ENCODE measurements around the gene ACVRL1. TPM values are rescaled to one million over a fixed set of nuclear protein-coding genes. Genes with fewer than 3 reads are reported as not detected.
A peak's percentile ranks its signal among the peaks of the same experiment; 100 is the strongest.

Gene ACVRL1
- total RNA-seq, 1 donor from 2014 or later = 4.9 TPM

GRCh38 chr12:51900323-51900889 lies 6.9 kb upstream of the ACVRL1 start:
- no peak for ATAC-seq

DNA sequence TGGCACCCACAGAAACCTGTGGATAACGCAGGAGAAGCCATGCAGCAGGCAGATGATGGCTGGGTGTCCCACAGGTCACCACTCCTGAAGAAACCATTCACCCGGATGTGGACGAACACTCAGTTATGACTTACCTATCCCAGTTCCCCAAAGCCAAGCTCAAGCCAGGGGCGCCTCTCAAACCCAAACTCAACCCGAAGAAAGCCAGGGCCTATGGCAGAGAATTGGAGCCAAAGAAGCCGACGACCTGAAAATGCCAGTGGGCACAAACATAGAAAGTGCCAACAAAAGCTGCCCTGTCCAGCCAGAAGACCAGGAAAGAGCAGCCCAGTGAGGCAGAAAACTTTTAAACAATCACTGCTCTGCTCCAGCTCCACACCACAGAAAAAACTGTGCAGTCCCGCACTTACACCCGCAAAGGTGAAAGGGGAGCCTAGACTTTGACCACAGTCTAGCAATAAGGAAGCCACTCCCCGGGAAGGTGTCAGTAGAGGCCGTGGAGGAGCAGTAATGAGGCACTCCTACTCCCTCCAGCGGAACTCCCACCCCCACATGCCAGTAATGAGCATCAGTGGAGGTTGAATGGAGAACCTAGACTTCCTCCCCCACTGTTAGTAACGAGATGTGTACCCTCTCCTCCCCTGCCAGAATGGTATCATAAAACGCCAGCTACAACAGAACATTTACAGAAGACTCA lies 6.0 kb upstream of the ACVRL1 start:
- ATAC-seq = no peak

DNA sequence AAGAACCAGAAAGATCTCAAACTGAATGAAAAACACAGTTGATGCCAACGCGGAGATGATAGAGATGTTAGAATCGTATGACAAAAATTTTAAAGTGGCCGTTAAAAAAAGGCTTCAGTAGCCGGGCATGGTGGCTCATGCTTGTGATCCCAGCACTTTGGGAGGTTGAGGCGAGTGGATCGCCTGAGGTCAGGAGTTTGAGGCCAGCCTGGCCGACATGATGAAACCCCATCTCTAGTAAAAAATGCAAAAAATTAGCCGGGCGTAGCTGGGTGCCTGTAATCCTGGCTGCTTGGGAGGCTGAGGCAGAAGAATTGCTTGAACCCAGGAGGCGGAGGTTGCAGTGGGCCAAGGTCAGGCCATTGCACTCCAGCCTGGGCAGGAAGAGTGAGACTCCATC lies 5.4 kb upstream of the ACVRL1 start:
- ATAC-seq = no peak

GRCh38 chr12:51904951-51905470 lies 2.3 kb upstream of the ACVRL1 start:
- no peak for ATAC-seq

- peak; percentile 19 for ATAC-seq
These were observed 1.6 kb upstream of the ACVRL1 start for GRCh38 chr12:51905471-51906429.

GRCh38 chr12:51906430-51907082 lies 748 bp upstream of the ACVRL1 start:
- ATAC-seq = no peak

DNA sequence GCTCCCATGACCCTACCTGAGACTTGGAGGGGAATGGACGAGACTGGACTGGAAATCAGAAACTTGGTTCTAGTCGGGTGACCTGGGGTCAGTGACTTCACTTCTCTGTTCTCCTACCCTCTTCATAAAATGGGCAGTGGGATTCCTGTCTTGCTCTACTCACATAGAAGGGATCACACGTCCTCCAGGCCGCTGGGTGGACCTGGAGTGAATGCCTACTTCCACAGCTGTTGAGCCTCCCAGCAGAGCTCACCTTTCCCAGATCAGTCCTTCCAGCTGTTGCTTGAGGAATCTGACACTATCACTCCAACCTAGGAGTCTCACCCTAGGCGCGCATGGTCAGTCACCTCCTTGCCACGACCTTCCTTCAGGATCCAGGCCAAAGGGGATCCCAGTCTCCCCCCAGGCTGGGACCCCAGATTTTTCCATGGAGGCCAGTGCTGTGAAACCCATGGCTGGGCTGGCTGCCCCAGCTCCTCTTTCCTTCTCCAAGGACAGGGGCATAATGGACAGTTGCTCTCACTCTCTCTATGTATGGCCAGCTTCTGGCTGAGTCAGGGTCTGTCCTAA lies 637 bp downstream of the ACVRL1 start:
- ATAC-seq = no peak

DNA sequence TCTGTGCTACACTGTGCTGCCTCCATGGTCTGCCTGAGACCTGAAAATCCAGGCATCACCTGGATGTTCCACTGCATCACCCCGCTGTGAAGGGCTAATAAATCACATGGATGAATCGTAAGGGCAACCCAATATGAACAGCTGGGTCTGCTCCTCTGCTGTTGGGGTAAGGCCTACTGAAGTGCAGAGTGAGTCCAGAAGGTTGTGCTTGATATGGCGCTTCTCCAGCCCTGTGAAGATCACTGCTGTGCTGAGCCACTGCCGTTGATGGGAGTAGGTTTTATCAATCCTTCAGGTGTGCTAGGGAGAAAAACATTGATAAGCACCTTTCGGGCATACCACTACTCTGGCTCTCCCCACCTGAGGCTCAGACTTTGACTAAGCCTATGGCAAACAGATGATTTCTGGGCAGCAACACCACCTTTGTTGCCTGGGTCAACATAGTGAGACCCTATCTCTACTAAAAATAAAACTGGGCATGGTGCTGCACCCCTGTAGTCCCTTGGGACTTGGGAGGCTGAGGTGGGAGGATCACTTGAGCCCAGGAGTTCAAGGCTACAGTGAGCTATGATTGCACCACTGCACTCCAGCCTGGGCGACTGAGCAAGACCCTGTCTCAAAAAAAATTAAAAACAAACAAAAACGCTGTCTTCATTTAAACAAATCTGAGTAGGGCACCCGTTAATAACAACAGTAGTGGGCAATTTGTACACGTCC lies 1.7 kb downstream of the ACVRL1 start:
- no peak for ATAC-seq

- no peak for ATAC-seq
These were observed 2.9 kb downstream of the ACVRL1 start for GRCh38 chr12:51910168-51910567.

DNA sequence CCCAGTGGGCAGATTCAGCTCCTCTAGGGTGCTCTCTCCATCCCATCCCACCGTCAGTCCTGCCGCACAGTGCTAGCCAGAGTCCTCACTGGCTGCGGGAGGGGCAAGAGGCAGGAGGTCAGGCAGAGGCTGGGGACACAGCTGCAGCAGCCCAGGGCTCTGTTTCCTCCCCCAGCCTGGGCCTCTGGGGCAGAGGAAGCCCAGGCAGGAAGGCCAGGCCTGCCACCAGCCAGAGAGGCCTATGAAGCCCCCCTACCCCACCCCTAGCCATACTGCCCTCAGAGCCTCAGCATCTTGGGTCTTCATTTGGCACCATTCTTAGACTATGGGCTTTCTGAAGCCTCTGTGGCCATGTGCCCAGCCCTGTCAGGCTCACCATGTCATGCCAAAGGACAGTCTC lies 3.4 kb downstream of the ACVRL1 start:
- no peak for ATAC-seq

DNA sequence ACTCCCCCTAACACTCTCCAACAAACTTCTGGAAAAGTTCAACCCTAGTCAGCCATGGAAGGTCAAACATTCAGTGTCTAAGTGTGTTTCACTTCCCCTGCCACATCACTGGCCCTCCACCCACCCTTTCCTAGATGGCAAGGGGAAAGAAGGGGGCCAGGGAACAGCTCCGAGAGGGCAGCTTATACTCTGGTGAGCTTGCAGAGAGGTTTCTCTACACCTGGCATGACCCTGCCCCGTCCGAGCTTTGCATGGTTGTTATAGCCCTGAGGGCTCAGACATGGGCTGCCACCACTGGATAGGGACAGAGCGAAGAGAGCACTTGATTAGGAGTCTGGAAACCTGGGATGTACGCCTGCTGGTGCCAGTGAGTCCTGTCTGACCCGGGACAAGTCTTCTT lies 4.0 kb downstream of the ACVRL1 start:
- no peak for ATAC-seq

GRCh38 chr12:51911788-51912711 lies 4.7 kb downstream of the ACVRL1 start:
- peak; percentile 18 for ATAC-seq

DNA sequence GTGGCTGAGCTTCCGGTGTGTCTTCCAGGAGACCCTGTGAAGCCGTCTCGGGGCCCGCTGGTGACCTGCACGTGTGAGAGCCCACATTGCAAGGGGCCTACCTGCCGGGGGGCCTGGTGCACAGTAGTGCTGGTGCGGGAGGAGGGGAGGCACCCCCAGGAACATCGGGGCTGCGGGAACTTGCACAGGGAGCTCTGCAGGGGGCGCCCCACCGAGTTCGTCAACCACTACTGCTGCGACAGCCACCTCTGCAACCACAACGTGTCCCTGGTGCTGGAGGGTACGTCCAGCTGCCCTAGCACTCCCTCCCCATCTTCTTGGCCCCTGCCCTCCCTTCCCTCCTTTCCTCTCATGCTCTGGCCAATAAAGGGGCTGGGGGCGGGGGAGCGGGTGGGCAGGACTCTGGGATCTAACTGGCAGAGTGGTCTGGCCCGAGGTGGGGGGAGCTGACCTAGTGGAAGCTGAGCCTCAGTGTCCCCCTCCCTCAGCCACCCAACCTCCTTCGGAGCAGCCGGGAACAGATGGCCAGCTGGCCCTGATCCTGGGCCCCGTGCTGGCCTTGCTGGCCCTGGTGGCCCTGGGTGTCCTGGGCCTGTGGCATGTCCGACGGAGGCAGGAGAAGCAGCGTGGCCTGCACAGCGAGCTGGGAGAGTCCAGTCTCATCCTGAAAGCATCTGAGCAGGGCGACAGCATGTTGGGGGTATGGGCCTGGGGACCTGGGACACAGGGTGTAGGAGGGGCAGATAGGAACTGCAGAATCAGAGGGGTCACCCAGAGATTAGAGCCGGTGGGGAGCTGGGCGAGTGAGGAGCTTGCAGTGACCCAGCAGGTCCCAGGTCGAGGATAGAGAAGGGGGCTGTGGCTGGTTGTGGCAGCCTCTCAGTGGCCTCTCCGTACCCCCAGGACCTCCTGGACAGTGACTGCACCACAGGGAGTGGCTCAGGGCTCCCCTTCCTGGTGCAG lies 6.0 kb downstream of the ACVRL1 start:
- no peak for ATAC-seq

GRCh38 chr12:51914034-51914923 lies 7.0 kb downstream of the ACVRL1 start:
- no peak for ATAC-seq

DNA sequence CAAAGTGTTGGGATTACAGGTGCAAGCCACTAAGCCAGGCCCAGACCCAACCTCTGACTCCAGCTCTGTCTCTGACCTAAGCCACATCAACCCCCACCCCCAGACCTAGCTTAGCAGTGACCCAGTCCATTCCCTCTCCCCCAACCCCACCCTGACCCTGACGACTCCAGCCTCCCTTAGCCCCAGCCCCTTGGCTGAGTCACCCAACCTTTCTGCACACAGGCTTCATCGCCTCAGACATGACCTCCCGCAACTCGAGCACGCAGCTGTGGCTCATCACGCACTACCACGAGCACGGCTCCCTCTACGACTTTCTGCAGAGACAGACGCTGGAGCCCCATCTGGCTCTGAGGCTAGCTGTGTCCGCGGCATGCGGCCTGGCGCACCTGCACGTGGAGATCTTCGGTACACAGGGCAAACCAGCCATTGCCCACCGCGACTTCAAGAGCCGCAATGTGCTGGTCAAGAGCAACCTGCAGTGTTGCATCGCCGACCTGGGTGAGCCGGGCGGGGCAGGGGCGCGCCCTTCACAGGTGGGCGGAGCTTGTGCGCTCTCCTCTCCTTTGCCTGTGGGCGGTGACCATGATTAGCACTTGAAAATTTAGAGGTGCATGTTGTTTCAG lies 7.8 kb downstream of the ACVRL1 start:
- no peak for ATAC-seq

DNA sequence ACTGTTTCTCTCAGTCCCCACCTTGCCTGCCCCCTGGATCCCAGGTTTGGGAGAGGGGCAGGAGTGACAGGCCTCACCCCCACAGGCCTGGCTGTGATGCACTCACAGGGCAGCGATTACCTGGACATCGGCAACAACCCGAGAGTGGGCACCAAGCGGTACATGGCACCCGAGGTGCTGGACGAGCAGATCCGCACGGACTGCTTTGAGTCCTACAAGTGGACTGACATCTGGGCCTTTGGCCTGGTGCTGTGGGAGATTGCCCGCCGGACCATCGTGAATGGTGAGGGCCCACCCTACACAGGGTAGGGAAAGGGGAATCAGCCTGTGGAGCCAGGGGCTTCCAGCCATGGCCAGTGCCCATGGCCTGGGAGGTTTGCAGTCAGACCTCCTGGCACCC lies 8.6 kb downstream of the ACVRL1 start:
- no peak for ATAC-seq

GRCh38 chr12:51917041-51917590 lies 9.8 kb downstream of the ACVRL1 start:
- no peak for ATAC-seq
